K562 (cell line): ENCODE results near the gene PPIL1. TPM values are rescaled to one million over a fixed set of nuclear protein-coding genes. Genes with fewer than 3 reads are reported as not detected.

Experiments used
- ATAC-seq: fragments of 200-7000 bp; cut with Tn5 transposase; 3 replicates; pipeline ENCODE4 v1.9.1; 2020; ENCODE audit warnings: moderate library complexity
- BruUV-seq: library from RNA; stranded (reverse); fragments of 400-500 nt; replicated peaks from 2 replicates; lab custom pipeline; 2021; lab: Mats Ljungman, UMichigan
- CTCF ChIA-PET: fragments of 300-600 bp; formaldehyde crosslinking; extraction: SDS; loops from one replicate; lab custom pipeline; 2021; ENCODE audit warnings: low intra/inter-chr PET ratio; lab: Yijun Ruan, JAX
- POLR2A ChIA-PET: fragments of 300-600, 350-650 bp; sonication (Branson Sonifier 250); formaldehyde crosslinking; extraction: SDS; loops from one replicate; lab custom pipeline; 2021; ENCODE audit warnings: antibody characterized with exemption, inconsistent platforms; lab: Yijun Ruan, JAX
- DNase-seq, 4 experiments: peaks; one replicate each; pipeline versions ENCODE4 v3.0.0 to v3.0.0-alpha.2; 2011 to 2018; ENCODE audit warnings: low spot score in 3 of 4, mixed read lengths in 3 of 4; ENCODE audit errors: extremely low read depth in 1 of 4
- FAIRE-seq: peaks from 2 replicates; lab custom pipeline; 2011; peaks lifted over from hg19 to GRCh38; lab: Jason Lieb, UNC
- H2AFZ ChIP-seq: 2 replicates; pipeline ENCODE4 v1.6.0; 2011; ENCODE audit warnings: low read depth, low read length, control low read depth, inconsistent platforms
- H3K27ac ChIP-seq: fragments of 200-600 bp; 3 replicates; pipeline ENCODE4 v1.8.0; 2011; ENCODE audit warnings: low read depth, mild to moderate bottlenecking, control low read depth, inconsistent platforms, low read length, moderate library complexity, mixed read lengths; ENCODE audit errors: extremely low read depth
- H3K27me3 ChIP-seq, 2 experiments: fragments of 300-600 bp in 1 of 2; 2 replicates in 1 of 2; 3 replicates in 1 of 2; pipeline versions ENCODE4 v1.6.0 to v1.8.0; 2011; ENCODE audit warnings: inconsistent platforms in 2 of 2, low read length in 2 of 2, mild to moderate bottlenecking in 1 of 2, mixed read lengths in 1 of 2, moderate library complexity in 1 of 2; ENCODE audit not compliant: control insufficient read depth in 2 of 2, insufficient read depth in 2 of 2
- H3K36me3 ChIP-seq: fragments of 300-600 bp; 3 replicates; pipeline ENCODE4 v1.8.0; 2011; ENCODE audit warnings: mild to moderate bottlenecking, low read length, inconsistent platforms; ENCODE audit not compliant: control insufficient read depth, insufficient read depth
- H3K4me1 ChIP-seq, 2 experiments: fragments of 200-600 bp in 1 of 2; replicated peaks in 1 of 2; 2 replicates in 1 of 2; 3 replicates in 1 of 2; pipeline versions ENCODE4 v1.5.1 to v1.8.0; 2011; ENCODE audit warnings: inconsistent platforms in 2 of 2, low read length in 2 of 2, mild to moderate bottlenecking in 1 of 2, mixed read lengths in 1 of 2, moderate library complexity in 1 of 2; ENCODE audit not compliant: control insufficient read depth in 2 of 2, insufficient read depth in 2 of 2
- H3K4me2 ChIP-seq: 2 replicates; pipeline ENCODE4 v1.6.1; 2011; ENCODE audit warnings: low read length, control low read depth, inconsistent platforms, mixed read lengths; ENCODE audit not compliant: insufficient read depth
- H3K4me3 ChIP-seq: fragments of 200-600 bp; sonication (generic), shearing (Covaris generic); 2 replicates; pipeline ENCODE4 v1.5.1; 2016; ENCODE audit warnings: control low read depth, inconsistent platforms
- H3K79me2 ChIP-seq: fragments of 200-600 bp; 3 replicates; pipeline ENCODE4 v1.8.0; 2011; ENCODE audit warnings: low read length, inconsistent platforms; ENCODE audit not compliant: control insufficient read depth, insufficient read depth
- H3K9ac ChIP-seq, 2 experiments: 2 replicates each; pipeline versions ENCODE4 v1.6.0 to v1.6.1; 2011; ENCODE audit warnings: low read depth in 2 of 2, low read length in 2 of 2, control low read depth in 1 of 2, inconsistent platforms in 1 of 2, mild to moderate bottlenecking in 1 of 2, mixed read lengths in 1 of 2; ENCODE audit not compliant: insufficient read depth in 1 of 2
- H3K9me1 ChIP-seq: one replicate; pipeline ENCODE4 v1.6.0; 2011; ENCODE audit warnings: inconsistent platforms, mild to moderate bottlenecking, low read length, moderate library complexity; ENCODE audit not compliant: control insufficient read depth, insufficient read depth
- H3K9me3 ChIP-seq: replicated peaks from 2 replicates; pipeline ENCODE4 v1.5.1; 2011; ENCODE audit warnings: low read depth, low read length, inconsistent platforms; ENCODE audit not compliant: control insufficient read depth, insufficient read depth
- H4K20me1 ChIP-seq: replicated peaks from 2 replicates; pipeline ENCODE4 v1.6.1; 2011; ENCODE audit warnings: low read length, inconsistent platforms, mixed read lengths; ENCODE audit not compliant: control insufficient read depth, insufficient read depth
- ADNP ChIP-seq: fragments of 200-800 bp; sonication (Bioruptor generic); IDR thresholded peaks from 2 replicates; pipeline ENCODE4 v1.6.1; 2016; ENCODE audit warnings: missing genetic modification characterization, missing compliant biosample characterization
- BCOR ChIP-seq: fragments of 450-650 bp; IDR thresholded peaks from 2 replicates; pipeline ENCODE4 v1.6.1; 2016
- GTF2A2 ChIP-seq: IDR thresholded peaks from 2 replicates; pipeline ENCODE4 v1.6.1; 2016; ENCODE audit warnings: mild to moderate bottlenecking, missing genetic modification characterization, missing compliant biosample characterization
- HDAC2 ChIP-seq: fragments of 450-650 bp; IDR thresholded peaks from 2 replicates; pipeline ENCODE4 v1.6.1; 2016; ENCODE audit warnings: mild to moderate bottlenecking
- PHB2 ChIP-seq: fragments of 450-650 bp; IDR thresholded peaks from 2 replicates; pipeline ENCODE4 v1.6.1; 2017; ENCODE audit warnings: low read depth
- POLR3A ChIP-seq: IDR thresholded peaks from 2 replicates; pipeline ENCODE4 v1.6.1; 2011; ENCODE audit warnings: borderline replicate concordance, mild to moderate bottlenecking, moderate library complexity; ENCODE audit not compliant: insufficient read length, insufficient read depth; ENCODE audit errors: extremely low read depth
- RBM25 ChIP-seq: fragments of 200-400 bp; formaldehyde crosslinking; IDR thresholded peaks from 2 replicates; pipeline ENCODE4 v1.6.1; 2018; ENCODE audit warnings: low read length, low read depth, moderate library complexity; ENCODE audit not compliant: severe bottlenecking
- RCOR1 ChIP-seq, 2 experiments: IDR thresholded peaks; 2 replicates each; pipeline ENCODE4 v1.6.1; 2012; ENCODE audit warnings: low read depth in 2 of 2, low read length in 2 of 2, borderline replicate concordance in 1 of 2, improper control_type of control experiment in 1 of 2
- SMARCA5 ChIP-seq: fragments of 450-650 bp; IDR thresholded peaks from 2 replicates; pipeline ENCODE4 v1.6.1; 2016
- WGBS: fragments of 100-300 bp; shearing (Covaris generic); methylation state at CpG from one replicate; pipeline ENCODE4 v1.1.6; 2016; ENCODE audit warnings: low coverage, mixed read lengths; ENCODE audit not compliant: insufficient coverage; ENCODE audit errors: missing lambda C conversion rate; 5-methylcytosine and 5-hydroxymethylcytosine counted together
- in situ Hi-C: fragments of 300-500 bp; cut with MboI; formaldehyde crosslinking; loops from 4 replicates; pipeline ENCODE4 v1.15.0; 2018; ENCODE audit warnings: inconsistent platforms, mixed read lengths
- intact Hi-C: fragments of 100-400 bp; cut with micrococcal nuclease; formaldehyde crosslinking; loops from 2 replicates; pipeline ENCODE4 v1.14.2; 2022
- polyA plus RNA-seq, 8 experiments: library from polyadenylated mRNA; depleted of rRNA in 4 of 8; stranded (reverse) in 5 of 8; unstranded in 3 of 8; fragments of >200 nt; fragmentation: Nextera tagmentation in 2 of 8; fragmentation: Illumina TruSeq in 1 of 8; extraction: Ambion mirVana in 2 of 8; extraction: Trizol in 1 of 8; gene quantifications; 2 replicates each; pipeline versions ENCODE4 v1.2.1 to v1.2.3, GENCODE V29; 2011 to 2014; ENCODE audit warnings: inconsistent platforms in 1 of 8, missing spikeins in 1 of 8
- total RNA-seq, 7 experiments: library from RNA; depleted of rRNA in 6 of 7; stranded (reverse); fragments of >200 nt in 6 of 7; fragmentation: Illumina TruSeq in 2 of 7; extraction: Trizol in 2 of 7; gene quantifications; 2 replicates each; pipeline versions ENCODE4 v1.2.1 to v1.2.3, GENCODE V29; 2011 to 2021; ENCODE audit warnings: low replicate concordance in 1 of 7
- TF ChIP-seq, protein P1 (sequence below): sonication (generic); formaldehyde crosslinking; IDR thresholded peaks from 2 replicates; pipeline ENCODE4 v1.8.1; 2023; ENCODE audit warnings: mild to moderate bottlenecking, missing genetic modification reagents
- TF ChIP-seq, protein P2 (sequence below): fragments of 150-350 bp; conservative IDR thresholded peaks from 2 replicates; pipeline ENCODE4 v1.6.1; 2014; ENCODE audit warnings: low read length
- TF ChIP-seq, protein P3 (sequence below): fragments of 450-650 bp; IDR thresholded peaks from 2 replicates; pipeline ENCODE4 v1.6.1; 2017; ENCODE audit warnings: antibody characterized with exemption

PPIL1 gene
- total and polyA plus RNA-seq, 9 of the 15 experiments (the other 6 are each of a cell fraction or from before 2014, with no cell fraction given) = 65.8 to 205 (median 130) TPM

DNA sequence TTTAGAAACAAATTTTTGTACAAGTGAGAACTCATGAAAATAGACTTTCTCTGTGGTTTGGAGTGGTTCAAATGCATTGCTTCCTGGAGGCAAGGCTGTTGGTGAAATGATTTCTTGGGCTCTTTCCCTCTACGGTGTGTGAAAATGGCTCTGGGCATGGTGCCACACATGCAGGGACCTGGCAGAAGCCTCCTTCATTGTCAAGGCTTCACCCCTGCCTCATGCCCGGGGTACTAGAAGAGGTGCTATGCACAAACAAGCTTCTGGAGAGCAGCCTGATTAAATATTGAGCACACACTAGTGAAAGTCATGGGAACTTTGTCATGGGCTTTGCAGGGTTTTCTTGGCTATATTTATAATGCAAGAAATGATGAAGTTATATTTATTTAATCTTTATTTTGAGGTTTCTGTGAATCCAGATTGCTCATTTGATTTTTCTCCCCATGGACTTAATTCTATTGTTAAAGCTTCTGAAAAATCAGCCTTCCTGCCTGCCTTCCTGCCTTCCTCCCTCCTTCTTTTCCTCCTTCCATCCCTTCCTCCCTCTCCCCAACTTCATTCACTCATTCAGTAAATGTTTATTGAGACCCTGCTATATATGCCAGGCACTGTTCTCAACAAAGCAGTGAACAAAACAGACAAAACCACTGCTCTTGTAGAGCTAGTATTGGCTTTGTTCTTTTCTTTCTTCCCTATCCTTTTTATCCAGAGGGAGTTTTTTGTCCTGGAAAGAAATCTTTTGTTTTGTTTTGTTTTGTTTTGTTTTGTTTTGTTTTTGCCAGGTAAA lies 32.1 kb upstream of the PPIL1 start (continued):
- TF ChIP-seq, protein P1, sequence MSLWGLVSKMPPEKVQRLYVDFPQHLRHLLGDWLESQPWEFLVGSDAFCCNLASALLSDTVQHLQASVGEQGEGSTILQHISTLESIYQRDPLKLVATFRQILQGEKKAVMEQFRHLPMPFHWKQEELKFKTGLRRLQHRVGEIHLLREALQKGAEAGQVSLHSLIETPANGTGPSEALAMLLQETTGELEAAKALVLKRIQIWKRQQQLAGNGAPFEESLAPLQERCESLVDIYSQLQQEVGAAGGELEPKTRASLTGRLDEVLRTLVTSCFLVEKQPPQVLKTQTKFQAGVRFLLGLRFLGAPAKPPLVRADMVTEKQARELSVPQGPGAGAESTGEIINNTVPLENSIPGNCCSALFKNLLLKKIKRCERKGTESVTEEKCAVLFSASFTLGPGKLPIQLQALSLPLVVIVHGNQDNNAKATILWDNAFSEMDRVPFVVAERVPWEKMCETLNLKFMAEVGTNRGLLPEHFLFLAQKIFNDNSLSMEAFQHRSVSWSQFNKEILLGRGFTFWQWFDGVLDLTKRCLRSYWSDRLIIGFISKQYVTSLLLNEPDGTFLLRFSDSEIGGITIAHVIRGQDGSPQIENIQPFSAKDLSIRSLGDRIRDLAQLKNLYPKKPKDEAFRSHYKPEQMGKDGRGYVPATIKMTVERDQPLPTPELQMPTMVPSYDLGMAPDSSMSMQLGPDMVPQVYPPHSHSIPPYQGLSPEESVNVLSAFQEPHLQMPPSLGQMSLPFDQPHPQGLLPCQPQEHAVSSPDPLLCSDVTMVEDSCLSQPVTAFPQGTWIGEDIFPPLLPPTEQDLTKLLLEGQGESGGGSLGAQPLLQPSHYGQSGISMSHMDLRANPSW (CRISPR knock-in tag) = no peak
- no peak for TF ChIP-seq POLR3A

DNA sequence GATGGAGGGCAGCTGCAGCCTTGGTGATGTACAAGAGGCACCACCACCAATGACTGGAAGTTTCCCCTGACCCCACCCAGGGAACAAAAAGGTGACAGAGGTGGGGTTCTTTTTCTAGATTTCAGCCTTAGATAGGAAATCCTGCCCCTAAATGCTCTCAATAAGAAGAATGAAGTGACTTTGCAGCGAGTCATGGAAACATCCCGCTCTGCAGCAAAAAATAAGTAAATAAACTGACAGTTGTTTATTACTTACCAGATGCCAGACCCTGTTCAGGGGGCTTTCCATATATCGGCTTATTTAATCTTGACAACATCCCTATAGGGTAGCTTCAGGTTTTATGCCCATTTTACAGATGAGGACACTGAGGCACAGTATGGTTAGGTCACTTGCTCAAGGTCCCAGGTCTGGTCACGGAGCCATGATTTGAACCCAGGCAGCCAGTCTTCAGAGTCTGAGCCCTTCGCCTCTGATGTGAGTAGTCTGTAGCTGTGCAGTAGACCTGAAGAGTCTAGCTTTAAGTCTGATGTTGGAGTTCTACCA lies 30.3 kb upstream of the PPIL1 start:
- Histone ChIP-seq H3K9me1 (no peaks in the 10 kb centered on the region), H3K36me3 (peaks cover 82% of the 10 kb centered on the region), H3K4me3 (no peak overlapping the region), H3K4me2 (no peak overlapping the region), H3K9ac (no peak overlapping the region), H3K4me1 (peaks cover 0 to 8% of the 10 kb centered on the region in 2 experiments; a peak in 3 of 5 replicates), H4K20me1 (no peaks in the 10 kb centered on the region), H3K79me2 (no peaks in the 10 kb centered on the region), H3K27me3 (no peaks in the 10 kb centered on the region), H3K9me3 (no peaks in the 10 kb centered on the region), H2AFZ (no peak overlapping the region), H3K27ac (no peak overlapping the region)
- in situ Hi-C loops = no loop called here
- ChIA-PET CTCF (no interaction called here), POLR2A (interaction anchor here (0.6 to 1.8 kb wide), 6 partner anchors 10 to 1865 kb away, joined by 3 to 8 read pairs (median 4); no protein-coding TSS in a partner anchor)
- intact Hi-C loops = no loop called here
- BruUV-seq = no TSS peak
- WGBS = 93% methylated on average over 5 of the region's 5 CpGs
- ATAC-seq (no peak), FAIRE-seq (no peak), DNase-seq (no peak)
- TF ChIP-seq HDAC2 (0 out of 2 replicates have a peak, but pooled peaks have one; percentile 26), RBM25 (peak; percentile 96), BCOR (peak; percentile 70), GTF2A2 (tag) (no peak), PHB2 (no peak), ADNP (peak; percentile 74), RCOR1 (IDR thresholded peaks at IDR 0.05; ENCODE audit: borderline replicate concordance in 1 of 2, low read depth in 2 of 2, low read length in 2 of 2) (peak in 1 of 2 experiments; percentile 63; a peak in 1 of 4 replicates), SMARCA5 (0 out of 2 replicates have a peak, but pooled peaks have one; percentile 38)
- TF ChIP-seq, protein P2, sequence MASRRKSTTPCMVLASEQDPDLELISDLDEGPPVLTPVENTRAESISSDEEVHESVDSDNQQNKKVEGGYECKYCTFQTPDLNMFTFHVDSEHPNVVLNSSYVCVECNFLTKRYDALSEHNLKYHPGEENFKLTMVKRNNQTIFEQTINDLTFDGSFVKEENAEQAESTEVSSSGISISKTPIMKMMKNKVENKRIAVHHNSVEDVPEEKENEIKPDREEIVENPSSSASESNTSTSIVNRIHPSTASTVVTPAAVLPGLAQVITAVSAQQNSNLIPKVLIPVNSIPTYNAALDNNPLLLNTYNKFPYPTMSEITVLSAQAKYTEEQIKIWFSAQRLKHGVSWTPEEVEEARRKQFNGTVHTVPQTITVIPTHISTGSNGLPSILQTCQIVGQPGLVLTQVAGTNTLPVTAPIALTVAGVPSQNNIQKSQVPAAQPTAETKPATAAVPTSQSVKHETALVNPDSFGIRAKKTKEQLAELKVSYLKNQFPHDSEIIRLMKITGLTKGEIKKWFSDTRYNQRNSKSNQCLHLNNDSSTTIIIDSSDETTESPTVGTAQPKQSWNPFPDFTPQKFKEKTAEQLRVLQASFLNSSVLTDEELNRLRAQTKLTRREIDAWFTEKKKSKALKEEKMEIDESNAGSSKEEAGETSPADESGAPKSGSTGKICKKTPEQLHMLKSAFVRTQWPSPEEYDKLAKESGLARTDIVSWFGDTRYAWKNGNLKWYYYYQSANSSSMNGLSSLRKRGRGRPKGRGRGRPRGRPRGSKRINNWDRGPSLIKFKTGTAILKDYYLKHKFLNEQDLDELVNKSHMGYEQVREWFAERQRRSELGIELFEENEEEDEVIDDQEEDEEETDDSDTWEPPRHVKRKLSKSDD = no peak
- TF ChIP-seq, protein P3, sequence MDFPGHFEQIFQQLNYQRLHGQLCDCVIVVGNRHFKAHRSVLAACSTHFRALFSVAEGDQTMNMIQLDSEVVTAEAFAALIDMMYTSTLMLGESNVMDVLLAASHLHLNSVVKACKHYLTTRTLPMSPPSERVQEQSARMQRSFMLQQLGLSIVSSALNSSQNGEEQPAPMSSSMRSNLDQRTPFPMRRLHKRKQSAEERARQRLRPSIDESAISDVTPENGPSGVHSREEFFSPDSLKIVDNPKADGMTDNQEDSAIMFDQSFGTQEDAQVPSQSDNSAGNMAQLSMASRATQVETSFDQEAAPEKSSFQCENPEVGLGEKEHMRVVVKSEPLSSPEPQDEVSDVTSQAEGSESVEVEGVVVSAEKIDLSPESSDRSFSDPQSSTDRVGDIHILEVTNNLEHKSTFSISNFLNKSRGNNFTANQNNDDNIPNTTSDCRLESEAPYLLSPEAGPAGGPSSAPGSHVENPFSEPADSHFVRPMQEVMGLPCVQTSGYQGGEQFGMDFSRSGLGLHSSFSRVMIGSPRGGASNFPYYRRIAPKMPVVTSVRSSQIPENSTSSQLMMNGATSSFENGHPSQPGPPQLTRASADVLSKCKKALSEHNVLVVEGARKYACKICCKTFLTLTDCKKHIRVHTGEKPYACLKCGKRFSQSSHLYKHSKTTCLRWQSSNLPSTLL = no peak
